ENCODE measurements around the gene ERBB4. TPM values are rescaled to one million over a fixed set of nuclear protein-coding genes. Genes with fewer than 3 reads are reported as not detected.

ERBB4 gene
- total RNA-seq, 1 experiment from 2014 or later, result 0.15 TPM

- Histone ChIP-seq H3K4me1 (ENCODE audit: control insufficient read depth, insufficient read depth, low read length) (no peaks in the 10 kb centered on the region), H3K4me3 (ENCODE audit: low read depth in 2 of 2, low read length in 2 of 2) (no peak overlapping the region), H3K36me3 (ENCODE audit: control insufficient read depth, insufficient read depth, low read length) (no peaks in the 10 kb centered on the region), H3K27me3 (ENCODE audit: control insufficient read depth, insufficient read depth, low read length) (no peaks in the 10 kb centered on the region), H3K9me3 (ENCODE audit: control insufficient read depth, insufficient read depth, low read depth, low read length) (no peaks in the 10 kb centered on the region), H3K27ac (ENCODE audit: low read length) (no peak overlapping the region)
- POLR2A ChIA-PET, result no interaction called here
- intact Hi-C loops (cut with micrococcal nuclease; ENCODE audit: unreplicated experiment) (no loop called here), in situ Hi-C loops (cut with HindIII; ENCODE audit: low pct_unique_long_range_greater_than_20kb, low sequenced_read_pairs) (no loop called here)
- TF ChIP-seq SIN3A (IDR thresholded peaks at IDR 0.05; ENCODE audit: borderline replicate concordance, insufficient read depth, low read depth, low read length), result no peak
- no peak for TF ChIP-seq TCF7L2 (IDR thresholded peaks at IDR 0.05; ENCODE audit: low read depth, low read length)
- no peak for TF ChIP-seq REST (IDR thresholded peaks at IDR 0.05; ENCODE audit: insufficient read depth in 1 of 2, low read depth in 2 of 2, low read length in 1 of 2)
- TF ChIP-seq POLR2AphosphoS5 (IDR thresholded peaks at IDR 0.05; ENCODE audit: low read depth, low read length), result no peak
- no peak for TF ChIP-seq CTCF (IDR thresholded peaks at IDR 0.05)
- DNase-seq (ENCODE audit: low read depth, low spot score) (no peak), ATAC-seq (no peak)
- CTCF ChIA-PET, result no interaction called here
- BruUV-seq (replicated peaks), result no TSS peak
These were observed 184.2 kb downstream of the ERBB4 start for GRCh38 chr2:212354382-212354781.

- DNase-seq (ENCODE audit: low read depth, low spot score), result no peak
- H3K4me1 ChIP-seq (ENCODE audit: control insufficient read depth, insufficient read depth, low read length), result no peaks in the 10 kb centered on the region
- in situ Hi-C loops (cut with HindIII; ENCODE audit: low pct_unique_long_range_greater_than_20kb, low sequenced_read_pairs) (no loop called here), intact Hi-C loops (cut with micrococcal nuclease; ENCODE audit: unreplicated experiment) (no loop called here)
- ChIA-PET POLR2A (no interaction called here), CTCF (no interaction called here)
- no peaks in the 10 kb centered on the region for H3K27me3 ChIP-seq (ENCODE audit: control insufficient read depth, insufficient read depth, low read length)
- BruUV-seq (replicated peaks), result no TSS peak
- ATAC-seq, result no peak
- TF ChIP-seq POLR2AphosphoS5 (IDR thresholded peaks at IDR 0.05; ENCODE audit: low read depth, low read length) (no peak), REST (IDR thresholded peaks at IDR 0.05; ENCODE audit: insufficient read depth in 1 of 2, low read depth in 2 of 2, low read length in 1 of 2) (no peak), CTCF (IDR thresholded peaks at IDR 0.05) (no peak), SIN3A (IDR thresholded peaks at IDR 0.05; ENCODE audit: borderline replicate concordance, insufficient read depth, low read depth, low read length) (no peak)
- no peaks in the 10 kb centered on the region for H3K36me3 ChIP-seq (ENCODE audit: control insufficient read depth, insufficient read depth, low read length)
- no peaks in the 10 kb centered on the region for H3K9me3 ChIP-seq (ENCODE audit: control insufficient read depth, insufficient read depth, low read depth, low read length)
- H3K4me3 ChIP-seq (ENCODE audit: low read depth in 2 of 2, low read length in 2 of 2), result no peak overlapping the region
- H3K27ac ChIP-seq (ENCODE audit: low read length), result no peak overlapping the region
These were observed 190.1 kb downstream of the ERBB4 start for GRCh38 chr2:212348501-212348900.
